ENCODE data around the gene PBX3.
"Not testable (repeated sequence)": the region's sequence is repeated elsewhere in the genome, so short reads cannot be mapped to it uniquely, and the experiment has no call there.

PBX3 gene

GRCh38 chr9:125768803-125769202 is 21.6 kb downstream of the PBX3 start:
- no peak overlapping the region for H3K4me3 ChIP-seq (ENCODE audit: low read depth, low read length)
- no peak for DNase-seq (ENCODE audit: low read depth)

GRCh38 chr9:125771037-125771436 is 23.9 kb downstream of the PBX3 start:
- no peak for DNase-seq (ENCODE audit: low read depth)
- no peak overlapping the region for H3K4me3 ChIP-seq (ENCODE audit: low read depth, low read length)

GRCh38 chr9:125772740-125773139 is 25.6 kb downstream of the PBX3 start:
- no peak overlapping the region for H3K4me3 ChIP-seq (ENCODE audit: low read depth, low read length)
- DNase-seq (ENCODE audit: low read depth) = no peak

- DNase-seq (ENCODE audit: low read depth) = no peak
- no peak overlapping the region for H3K4me3 ChIP-seq (ENCODE audit: low read depth, low read length)
Observed at GRCh38 chr9:125774106-125774505, 26.9 kb downstream of the PBX3 start.

GRCh38 chr9:125776789-125777188 is 29.6 kb downstream of the PBX3 start:
- H3K4me3 ChIP-seq (ENCODE audit: low read depth, low read length); DNase-seq (ENCODE audit: low read depth): not testable (repeated sequence)

GRCh38 chr9:125778538-125779219 is 31.5 kb downstream of the PBX3 start:
- DNase-seq (ENCODE audit: low read depth); H3K4me3 ChIP-seq (ENCODE audit: low read depth, low read length): not testable (repeated sequence)

- H3K4me3 ChIP-seq (ENCODE audit: low read depth, low read length); DNase-seq (ENCODE audit: low read depth): not testable (repeated sequence)
Observed at GRCh38 chr9:125779220-125779565, 32.0 kb downstream of the PBX3 start.

GRCh38 chr9:125782718-125783117 is 35.5 kb downstream of the PBX3 start:
- DNase-seq (ENCODE audit: low read depth) = no peak
- no peak overlapping the region for H3K4me3 ChIP-seq (ENCODE audit: low read depth, low read length)

GRCh38 chr9:125784286-125785049 is 37.3 kb downstream of the PBX3 start:
- no peak overlapping the region for H3K4me3 ChIP-seq (ENCODE audit: low read depth, low read length)
- DNase-seq (ENCODE audit: low read depth) = no peak

GRCh38 chr9:125785248-125785751 is 38.1 kb downstream of the PBX3 start:
- peak; percentile 14 for DNase-seq (ENCODE audit: low read depth)
- H3K4me3 ChIP-seq (ENCODE audit: low read depth, low read length) = no peak overlapping the region

GRCh38 chr9:125787715-125788114 is 40.5 kb downstream of the PBX3 start:
- no peak overlapping the region for H3K4me3 ChIP-seq (ENCODE audit: low read depth, low read length)
- no peak for DNase-seq (ENCODE audit: low read depth)

GRCh38 chr9:125789196-125789595 is 42.0 kb downstream of the PBX3 start:
- no peak overlapping the region for H3K4me3 ChIP-seq (ENCODE audit: low read depth, low read length)
- no peak for DNase-seq (ENCODE audit: low read depth)

- no peak overlapping the region for H3K4me3 ChIP-seq (ENCODE audit: low read depth, low read length)
- DNase-seq (ENCODE audit: low read depth) = no peak
Observed at GRCh38 chr9:125794708-125795107, 47.5 kb downstream of the PBX3 start.

- no peak overlapping the region for H3K4me3 ChIP-seq (ENCODE audit: low read depth, low read length)
- no peak for DNase-seq (ENCODE audit: low read depth)
Observed at GRCh38 chr9:125795970-125796596, 48.9 kb downstream of the PBX3 start.

- no peak overlapping the region for H3K4me3 ChIP-seq (ENCODE audit: low read depth, low read length)
- DNase-seq (ENCODE audit: low read depth) = no peak
Observed at GRCh38 chr9:125797930-125798329, 50.8 kb downstream of the PBX3 start.

- H3K4me3 ChIP-seq (ENCODE audit: low read depth, low read length) = no peak overlapping the region
- no peak for DNase-seq (ENCODE audit: low read depth)
Observed at GRCh38 chr9:125803526-125803925, 56.4 kb downstream of the PBX3 start.

- H3K4me3 ChIP-seq (ENCODE audit: low read depth, low read length) = no peak overlapping the region
- peak; percentile 36 for DNase-seq (ENCODE audit: low read depth)
Observed at GRCh38 chr9:125805057-125805456, 57.9 kb downstream of the PBX3 start.

GRCh38 chr9:125805586-125805985 is 58.4 kb downstream of the PBX3 start:
- H3K4me3 ChIP-seq (ENCODE audit: low read depth, low read length) = no peak overlapping the region
- DNase-seq (ENCODE audit: low read depth) = no peak

- DNase-seq (ENCODE audit: low read depth) = peak; percentile 25
Observed at GRCh38 chr9:125807079-125807478, 59.9 kb downstream of the PBX3 start.

GRCh38 chr9:125810161-125810560 is 63.0 kb downstream of the PBX3 start:
- no peak overlapping the region for H3K4me3 ChIP-seq (ENCODE audit: low read depth, low read length)
- DNase-seq (ENCODE audit: low read depth) = peak; percentile 51

More at GRCh38 chr9:125807079-125807478, 59.9 kb downstream of the PBX3 start:
- H3K4me3 ChIP-seq (ENCODE audit: low read depth, low read length) = no peak overlapping the region
